Natural killer cell (primary cell): Measurements from ENCODE around the gene PDHX. TPM values are rescaled to one million over a fixed set of nuclear protein-coding genes. Genes with fewer than 3 reads are reported as not detected.

ENCODE experiments used
- ATAC-seq, 3 donors: fragments of 150-1000 bp in 2 of 3; fragments of 200-7000 bp in 1 of 3; cut with Tn5 transposase; 1 replicate in 1 of 3; 2 replicates in 2 of 3; pipeline ENCODE4 v1.10.0; 2021; ENCODE audit warnings: mild to moderate bottlenecking in 2 of 3, moderate library complexity in 2 of 3
- DNase-seq, 2 donors: peaks; one replicate each; pipeline versions ENCODE4 v3.0.0 to v3.0.0-alpha.2; 2013 to 2021; ENCODE audit warnings: mixed read lengths in 1 of 2
- H3K27ac ChIP-seq: one replicate; pipeline ENCODE4 v1.5.1; 2013; ENCODE audit warnings: mild to moderate bottlenecking, low read length
- H3K27me3 ChIP-seq: one replicate; pipeline ENCODE4 v1.6.1; 2013; ENCODE audit warnings: low read length; ENCODE audit not compliant: control insufficient read depth, insufficient read depth
- H3K36me3 ChIP-seq: one replicate; pipeline ENCODE4 v1.6.1; 2013; ENCODE audit warnings: low read length; ENCODE audit not compliant: control insufficient read depth, insufficient read depth
- H3K4me1 ChIP-seq: one replicate; pipeline ENCODE4 v1.6.1; 2013; ENCODE audit warnings: low read length; ENCODE audit not compliant: control insufficient read depth, insufficient read depth
- H3K4me3 ChIP-seq: one replicate; pipeline ENCODE4 v1.5.1; 2013; ENCODE audit warnings: low read length
- H3K9me3 ChIP-seq: one replicate; pipeline ENCODE4 v1.6.1; 2013; ENCODE audit warnings: low read length; ENCODE audit not compliant: control insufficient read depth, insufficient read depth
- H3K27ac Mint-ChIP-seq, 2 donors: one replicate each; pipeline ENCODE4 v1.8.0; 2022; ENCODE audit warnings: mild to moderate bottlenecking in 2 of 2, mixed read lengths in 2 of 2, moderate library complexity in 1 of 2
- H3K27me3 Mint-ChIP-seq, 2 donors: one replicate each; pipeline ENCODE4 v1.8.0; 2022; ENCODE audit warnings: low read depth in 2 of 2, mixed read lengths in 2 of 2
- H3K36me3 Mint-ChIP-seq: one replicate; pipeline ENCODE4 v1.8.0; 2022; ENCODE audit warnings: mixed read lengths
- H3K4me1 Mint-ChIP-seq, 2 donors: one replicate each; pipeline ENCODE4 v1.8.0; 2022; ENCODE audit warnings: mixed read lengths in 2 of 2
- H3K4me3 Mint-ChIP-seq: one replicate; pipeline ENCODE4 v1.8.0; 2022; ENCODE audit warnings: mild to moderate bottlenecking, moderate library complexity, mixed read lengths
- H3K9me3 Mint-ChIP-seq, 2 donors: one replicate each; pipeline ENCODE4 v1.8.0; 2022; ENCODE audit warnings: mixed read lengths in 2 of 2
- CTCF ChIP-seq: fragments of 200-600 bp; IDR thresholded peaks from one replicate; pipeline ENCODE4 v1.8.0; 2022; ENCODE audit warnings: antibody characterized with exemption
- WGBS: methylation state at CpG from one replicate; pipeline ENCODE4 v1.1.7; 2013; ENCODE audit warnings: missing lambda C conversion rate; ENCODE audit not compliant: insufficient coverage; 5-methylcytosine and 5-hydroxymethylcytosine counted together
- intact Hi-C: fragments of 100-400 bp; cut with micrococcal nuclease; formaldehyde crosslinking; loops from one replicate; pipeline ENCODE4 v1.14.2; 2022
- total RNA-seq, 4 donors: library from RNA; stranded (reverse); fragments of 120-200 nt in 1 of 4; gene quantifications; one replicate each; pipeline versions ENCODE4 v1.2.3 to v1.2.4, GENCODE V29; 2013 to 2022

The PDHX gene
- total RNA-seq, 3 donors from 2014 or later (not counting 1 experiment from before 2014, with no cell fraction given) = 18.3 to 27.1 (median 20.9) TPM

- no peak for TF ChIP-seq CTCF
- Histone ChIP-seq H3K27ac (no peak overlapping the region), H3K4me3 (no peak overlapping the region), H3K4me1 (peaks cover 8% of the 10 kb centered on the region), H3K9me3 (no peaks in the 10 kb centered on the region), H3K36me3 (no peaks in the 10 kb centered on the region), H3K27me3 (no peaks in the 10 kb centered on the region)
- no peak overlapping the region for H3K4me3 Mint-ChIP-seq
- ATAC-seq (no peak), DNase-seq (no peak)
- H3K27ac Mint-ChIP-seq = peak overlapping the region in 1 of 2 donors; percentile 2
- no peaks in the 10 kb centered on the region for H3K36me3 Mint-ChIP-seq
- H3K9me3 Mint-ChIP-seq = no peaks in the 10 kb centered on the region
- intact Hi-C loops = no loop called here
- 93% methylated on average over 6 of the region's 6 CpGs for WGBS
- peaks cover 6 to 22% of the 10 kb centered on the region in 2 donors for H3K4me1 Mint-ChIP-seq
- H3K27me3 Mint-ChIP-seq = peaks cover 6 to 8% of the 10 kb centered on the region in 2 donors
Measured at GRCh38 chr11:35033011-35033410, 116.6 kb downstream of the PDHX start.

- 94% methylated on average over 2 of the region's 3 CpGs for WGBS
- H3K9me3 ChIP-seq = no peaks in the 10 kb centered on the region
- Mint-ChIP-seq H3K27me3 (peaks cover 8% of the 10 kb centered on the region in 2 donors), H3K36me3 (no peaks in the 10 kb centered on the region), H3K27ac (no peak overlapping the region), H3K4me3 (no peak overlapping the region), H3K9me3 (no peaks in the 10 kb centered on the region), H3K4me1 (peaks cover 6 to 22% of the 10 kb centered on the region in 2 donors)
- DNase-seq = no peak
- no peak for ATAC-seq
- H3K4me1 ChIP-seq = peaks cover 8% of the 10 kb centered on the region
- no peak overlapping the region for H3K27ac ChIP-seq
- no peak overlapping the region for H3K4me3 ChIP-seq
- H3K36me3 ChIP-seq = no peaks in the 10 kb centered on the region
- intact Hi-C loops = no loop called here
- TF ChIP-seq CTCF = no peak
- no peaks in the 10 kb centered on the region for H3K27me3 ChIP-seq
Measured at GRCh38 chr11:35034401-35034800, 118.0 kb downstream of the PDHX start.

GRCh38 chr11:35035894-35036408 is 119.5 kb downstream of the PDHX start:
- H3K27me3 Mint-ChIP-seq = peaks cover 11 to 14% of the 10 kb centered on the region in 2 donors
- no peak overlapping the region for H3K27ac Mint-ChIP-seq
- no peaks in the 10 kb centered on the region for H3K27me3 ChIP-seq
- intact Hi-C loops = no loop called here
- no peak for TF ChIP-seq CTCF
- H3K9me3 ChIP-seq = no peaks in the 10 kb centered on the region
- H3K4me3 Mint-ChIP-seq = no peak overlapping the region
- WGBS = 63% methylated on average over 2 of the region's 3 CpGs
- H3K27ac ChIP-seq = no peak overlapping the region
- H3K4me3 ChIP-seq = no peak overlapping the region
- no peaks in the 10 kb centered on the region for H3K36me3 ChIP-seq
- no peaks in the 10 kb centered on the region for H3K36me3 Mint-ChIP-seq
- H3K4me1 ChIP-seq = peaks cover under 1% of the 10 kb centered on the region
- DNase-seq = no peak
- peaks cover 13 to 21% of the 10 kb centered on the region in 2 donors for H3K4me1 Mint-ChIP-seq
- no peak for ATAC-seq
- H3K9me3 Mint-ChIP-seq = no peaks in the 10 kb centered on the region

GRCh38 chr11:35036639-35037038 is 120.2 kb downstream of the PDHX start:
- Mint-ChIP-seq H3K4me3 (no peak overlapping the region), H3K27me3 (peaks cover 11 to 14% of the 10 kb centered on the region in 2 donors), H3K36me3 (no peaks in the 10 kb centered on the region), H3K9me3 (no peaks in the 10 kb centered on the region), H3K4me1 (peaks cover 13 to 21% of the 10 kb centered on the region in 2 donors), H3K27ac (no peak overlapping the region)
- H3K36me3 ChIP-seq = no peaks in the 10 kb centered on the region
- H3K4me1 ChIP-seq = no peaks in the 10 kb centered on the region
- DNase-seq (no peak), ATAC-seq (no peak)
- H3K27me3 ChIP-seq = no peaks in the 10 kb centered on the region
- intact Hi-C loops = no loop called here
- TF ChIP-seq CTCF = no peak
- 84% methylated on average over 3 of the region's 3 CpGs for WGBS
- H3K27ac ChIP-seq = no peak overlapping the region
- no peaks in the 10 kb centered on the region for H3K9me3 ChIP-seq
- no peak overlapping the region for H3K4me3 ChIP-seq
